Measurements from ENCODE around the gene ADRA2B. TPM values are rescaled to one million over a fixed set of nuclear protein-coding genes. Genes with fewer than 3 reads are reported as not detected.

The ADRA2B gene
- total RNA-seq, 1 experiment from 2014 or later = 4.7 TPM

GRCh38 chr2:96137321-96138178, 21.2 kb upstream of the ADRA2B start (continued):
- TF ChIP-seq AFF4 (CRISPR knock-in tag; IDR thresholded peaks at IDR 0.05; ENCODE audit: borderline replicate concordance) (no peak), ZMAT4 (CRISPR knock-in tag; IDR thresholded peaks at IDR 0.05) (no peak), ZSCAN18 (CRISPR knock-in tag; IDR thresholded peaks at IDR 0.05) (no peak), ATF1 (CRISPR knock-in tag; IDR thresholded peaks at IDR 0.05) (no peak)
- TF ChIP-seq, protein P1, sequence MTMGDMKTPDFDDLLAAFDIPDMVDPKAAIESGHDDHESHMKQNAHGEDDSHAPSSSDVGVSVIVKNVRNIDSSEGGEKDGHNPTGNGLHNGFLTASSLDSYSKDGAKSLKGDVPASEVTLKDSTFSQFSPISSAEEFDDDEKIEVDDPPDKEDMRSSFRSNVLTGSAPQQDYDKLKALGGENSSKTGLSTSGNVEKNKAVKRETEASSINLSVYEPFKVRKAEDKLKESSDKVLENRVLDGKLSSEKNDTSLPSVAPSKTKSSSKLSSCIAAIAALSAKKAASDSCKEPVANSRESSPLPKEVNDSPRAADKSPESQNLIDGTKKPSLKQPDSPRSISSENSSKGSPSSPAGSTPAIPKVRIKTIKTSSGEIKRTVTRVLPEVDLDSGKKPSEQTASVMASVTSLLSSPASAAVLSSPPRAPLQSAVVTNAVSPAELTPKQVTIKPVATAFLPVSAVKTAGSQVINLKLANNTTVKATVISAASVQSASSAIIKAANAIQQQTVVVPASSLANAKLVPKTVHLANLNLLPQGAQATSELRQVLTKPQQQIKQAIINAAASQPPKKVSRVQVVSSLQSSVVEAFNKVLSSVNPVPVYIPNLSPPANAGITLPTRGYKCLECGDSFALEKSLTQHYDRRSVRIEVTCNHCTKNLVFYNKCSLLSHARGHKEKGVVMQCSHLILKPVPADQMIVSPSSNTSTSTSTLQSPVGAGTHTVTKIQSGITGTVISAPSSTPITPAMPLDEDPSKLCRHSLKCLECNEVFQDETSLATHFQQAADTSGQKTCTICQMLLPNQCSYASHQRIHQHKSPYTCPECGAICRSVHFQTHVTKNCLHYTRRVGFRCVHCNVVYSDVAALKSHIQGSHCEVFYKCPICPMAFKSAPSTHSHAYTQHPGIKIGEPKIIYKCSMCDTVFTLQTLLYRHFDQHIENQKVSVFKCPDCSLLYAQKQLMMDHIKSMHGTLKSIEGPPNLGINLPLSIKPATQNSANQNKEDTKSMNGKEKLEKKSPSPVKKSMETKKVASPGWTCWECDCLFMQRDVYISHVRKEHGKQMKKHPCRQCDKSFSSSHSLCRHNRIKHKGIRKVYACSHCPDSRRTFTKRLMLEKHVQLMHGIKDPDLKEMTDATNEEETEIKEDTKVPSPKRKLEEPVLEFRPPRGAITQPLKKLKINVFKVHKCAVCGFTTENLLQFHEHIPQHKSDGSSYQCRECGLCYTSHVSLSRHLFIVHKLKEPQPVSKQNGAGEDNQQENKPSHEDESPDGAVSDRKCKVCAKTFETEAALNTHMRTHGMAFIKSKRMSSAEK (CRISPR knock-in tag; IDR thresholded peaks at IDR 0.05; ENCODE audit: borderline replicate concordance) = no peak

- H3K27me3 Mint-ChIP-seq (ENCODE audit: low read depth) = no peaks in the 10 kb centered on the region
Observed at GRCh38 chr2:96136129-96136720, 19.9 kb upstream of the ADRA2B start.

More at GRCh38 chr2:96136129-96136720, 19.9 kb upstream of the ADRA2B start:
- ChIA-PET CTCF (interaction anchor here (9.4 kb wide), 1 partner anchor 39 kb away, joined by 214 read pairs; no protein-coding TSS in a partner anchor), POLR2A (no interaction called here)
- Mint-ChIP-seq H3K4me3 (no peak overlapping the region), H3K9me3 (no peaks in the 10 kb centered on the region), H3K27ac (no peak overlapping the region), H3K36me3 (no peaks in the 10 kb centered on the region), H3K4me1 (peaks cover 10% of the 10 kb centered on the region)
- DNase-seq (ENCODE audit: low spot score) (no peak), ATAC-seq (no peak)
- no peak for TF ChIP-seq PRRX2 (CRISPR knock-in tag; IDR thresholded peaks at IDR 0.05)
- TF ChIP-seq NFE2L1 (CRISPR knock-in tag; IDR thresholded peaks at IDR 0.05) = no peak
- no peak for TF ChIP-seq RELA (CRISPR knock-in tag; IDR thresholded peaks at IDR 0.05; ENCODE audit: borderline replicate concordance)
- no peak for TF ChIP-seq EMX1 (CRISPR knock-in tag; IDR thresholded peaks at IDR 0.05)
- TF ChIP-seq ATF1 (CRISPR knock-in tag; IDR thresholded peaks at IDR 0.05) = no peak
- TF ChIP-seq ZNF317 (CRISPR knock-in tag; IDR thresholded peaks at IDR 0.05; ENCODE audit: borderline replicate concordance, low read depth) = no peak
- no peak for TF ChIP-seq SMAD3 (CRISPR knock-in tag; IDR thresholded peaks at IDR 0.05; ENCODE audit: borderline replicate concordance)
- no peak for TF ChIP-seq FOXJ3 (CRISPR knock-in tag; IDR thresholded peaks at IDR 0.05; ENCODE audit: borderline replicate concordance)
- TF ChIP-seq, protein P2, sequence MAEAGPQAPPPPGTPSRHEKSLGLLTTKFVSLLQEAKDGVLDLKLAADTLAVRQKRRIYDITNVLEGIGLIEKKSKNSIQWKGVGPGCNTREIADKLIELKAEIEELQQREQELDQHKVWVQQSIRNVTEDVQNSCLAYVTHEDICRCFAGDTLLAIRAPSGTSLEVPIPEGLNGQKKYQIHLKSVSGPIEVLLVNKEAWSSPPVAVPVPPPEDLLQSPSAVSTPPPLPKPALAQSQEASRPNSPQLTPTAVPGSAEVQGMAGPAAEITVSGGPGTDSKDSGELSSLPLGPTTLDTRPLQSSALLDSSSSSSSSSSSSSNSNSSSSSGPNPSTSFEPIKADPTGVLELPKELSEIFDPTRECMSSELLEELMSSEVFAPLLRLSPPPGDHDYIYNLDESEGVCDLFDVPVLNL (CRISPR knock-in tag; IDR thresholded peaks at IDR 0.05; ENCODE audit: borderline replicate concordance, low read depth) = no peak
- TF ChIP-seq NR2C2 (CRISPR knock-in tag; IDR thresholded peaks at IDR 0.05) = no peak
- no peak for TF ChIP-seq ZNF396 (CRISPR knock-in tag; IDR thresholded peaks at IDR 0.05; ENCODE audit: borderline replicate concordance)
- TF ChIP-seq MXD4 (CRISPR knock-in tag; IDR thresholded peaks at IDR 0.05; ENCODE audit: borderline replicate concordance) = no peak

Measured in WTC11 (cell line).